Activated B cell treated with CpG ODN at 0.5 μM for 24 hours (primary cell): ENCODE data around the gene SIGLEC9. TPM values are rescaled to one million over a fixed set of nuclear protein-coding genes. Genes with fewer than 3 reads are reported as not detected.
"Not testable (repeated sequence)": the region's sequence is repeated elsewhere in the genome, so short reads cannot be mapped to it uniquely, and the experiment has no call there.

Experiments used
- ATAC-seq: fragments of 200-7000 bp; cut with Tn5 transposase; one replicate; pipeline ENCODE4 v1.10.0; 2021; ENCODE audit warnings: low read depth, mild to moderate bottlenecking, moderate library complexity
- CTCF ChIA-PET: fragments of 350-600 bp; sonication (Branson Sonifier 250); formaldehyde crosslinking; loops from one replicate; lab custom pipeline; 2021; ENCODE audit warnings: antibody characterized with exemption; lab: Charles Lee
- POLR2A ChIA-PET: fragments of 350-600 bp; sonication (Branson Sonifier 250); formaldehyde crosslinking; loops from one replicate; lab custom pipeline; 2021; ENCODE audit warnings: antibody characterized with exemption; lab: Charles Lee
- DNase-seq: peaks from one replicate; pipeline ENCODE4 v3.0.0; 2022
- H3K27ac Mint-ChIP-seq: one replicate; pipeline ENCODE4 v1.8.0; 2020; ENCODE audit warnings: mixed read lengths
- H3K27me3 Mint-ChIP-seq: one replicate; pipeline ENCODE4 v1.8.0; 2021; ENCODE audit warnings: mixed read lengths
- H3K36me3 Mint-ChIP-seq: one replicate; pipeline ENCODE4 v1.8.0; 2021; ENCODE audit warnings: low read depth, mixed read lengths
- H3K4me1 Mint-ChIP-seq: one replicate; pipeline ENCODE4 v1.8.0; 2021; ENCODE audit warnings: mixed read lengths
- H3K4me3 Mint-ChIP-seq: one replicate; pipeline ENCODE4 v1.8.0; 2020; ENCODE audit warnings: mild to moderate bottlenecking, mixed read lengths
- H3K9me3 Mint-ChIP-seq: one replicate; pipeline ENCODE4 v1.8.0; 2020; ENCODE audit warnings: mixed read lengths
- CTCF ChIP-seq: fragments of 200-600 bp; IDR thresholded peaks from one replicate; pipeline ENCODE4 v1.8.0; 2022; ENCODE audit warnings: antibody characterized with exemption, mild to moderate bottlenecking
- intact Hi-C: fragments of 100-400 bp; cut with micrococcal nuclease; formaldehyde crosslinking; loops from one replicate; pipeline ENCODE4 v1.15.1; 2024
- total RNA-seq: library from RNA; stranded (reverse); gene quantifications from 2 replicates; pipeline ENCODE4 v1.2.3, GENCODE V29; 2022

SIGLEC9 gene
- total RNA-seq, 1 donor from 2014 or later, result 0.29 TPM

- Mint-ChIP-seq H3K4me1 (peaks cover 19% of the 10 kb centered on the region), H3K36me3 (no peaks in the 10 kb centered on the region), H3K27me3 (peaks cover 48% of the 10 kb centered on the region), H3K4me3 (no peak overlapping the region), H3K27ac (no peak overlapping the region), H3K9me3 (peaks cover 3% of the 10 kb centered on the region)
- CTCF ChIA-PET, result no interaction called here
- TF ChIP-seq CTCF, result no peak
- intact Hi-C loops, result no loop called here
- POLR2A ChIA-PET, result no interaction called here
- ATAC-seq (no peak), DNase-seq (no peak)
Measured at GRCh38 chr19:51139299-51140014, 14.8 kb downstream of the SIGLEC9 start.

- H3K27me3 Mint-ChIP-seq, result peaks cover 49% of the 10 kb centered on the region
- H3K36me3 Mint-ChIP-seq, result no peaks in the 10 kb centered on the region
- no peak for ATAC-seq
- DNase-seq, result no peak
- H3K4me1 Mint-ChIP-seq, result peaks cover 19% of the 10 kb centered on the region
- CTCF ChIA-PET, result no interaction called here
- intact Hi-C loops, result no loop called here
- H3K27ac Mint-ChIP-seq, result no peak overlapping the region
- peaks cover under 1% of the 10 kb centered on the region for H3K9me3 Mint-ChIP-seq
- H3K4me3 Mint-ChIP-seq, result no peak overlapping the region
- POLR2A ChIA-PET, result no interaction called here
- no peak for TF ChIP-seq CTCF
Measured at GRCh38 chr19:51140441-51140840, 15.7 kb downstream of the SIGLEC9 start.

- intact Hi-C loops, result no loop called here
- Mint-ChIP-seq H3K4me3 (no peak overlapping the region), H3K4me1 (peaks cover 19% of the 10 kb centered on the region), H3K27me3 (peaks cover 52% of the 10 kb centered on the region), H3K27ac (no peak overlapping the region), H3K36me3 (no peaks in the 10 kb centered on the region), H3K9me3 (no peaks in the 10 kb centered on the region)
- POLR2A ChIA-PET, result no interaction called here
- DNase-seq (no peak), ATAC-seq (no peak)
- TF ChIP-seq CTCF, result no peak
- CTCF ChIA-PET, result no interaction called here
Measured at GRCh38 chr19:51141181-51141580, 16.5 kb downstream of the SIGLEC9 start.

- peaks cover 19% of the 10 kb centered on the region for H3K4me1 Mint-ChIP-seq
- ChIA-PET CTCF (no interaction called here), POLR2A (no interaction called here)
- no peaks in the 10 kb centered on the region for H3K36me3 Mint-ChIP-seq
- intact Hi-C loops, result no loop called here
- peaks cover 46% of the 10 kb centered on the region for H3K27me3 Mint-ChIP-seq
- no peak within 1 kb of the TSS for H3K4me3 Mint-ChIP-seq
- ATAC-seq (no peak), DNase-seq (no peak)
- no peak within 1 kb of the TSS for H3K27ac Mint-ChIP-seq
- no peak for TF ChIP-seq CTCF
- no peaks in the 10 kb centered on the region for H3K9me3 Mint-ChIP-seq
Measured at GRCh38 chr19:51142119-51142518, 17.4 kb downstream of the SIGLEC9 start, which contains the start of gene SIGLEC7. Gene SIGLEC7 (plus strand): TSS chr19:51142301. CDS start chr19:51142370, 69 bp downstream.

GRCh38 chr19:51142809-51143475 is 18.2 kb downstream of the SIGLEC9 start:
- Mint-ChIP-seq H3K27me3 (peaks cover 37% of the 10 kb centered on the region), H3K4me1 (peaks cover 19% of the 10 kb centered on the region)
- H3K36me3 Mint-ChIP-seq, CTCF ChIA-PET, H3K4me3 Mint-ChIP-seq, H3K9me3 Mint-ChIP-seq, ATAC-seq, POLR2A ChIA-PET, intact Hi-C loops, DNase-seq, H3K27ac Mint-ChIP-seq: not testable (repeated sequence)
